Measurements from ENCODE around the gene TSPAN31.
"Not testable (repeated sequence)": the region's sequence is repeated elsewhere in the genome, so short reads cannot be mapped to it uniquely, and the experiment has no call there.

Gene TSPAN31

DNA sequence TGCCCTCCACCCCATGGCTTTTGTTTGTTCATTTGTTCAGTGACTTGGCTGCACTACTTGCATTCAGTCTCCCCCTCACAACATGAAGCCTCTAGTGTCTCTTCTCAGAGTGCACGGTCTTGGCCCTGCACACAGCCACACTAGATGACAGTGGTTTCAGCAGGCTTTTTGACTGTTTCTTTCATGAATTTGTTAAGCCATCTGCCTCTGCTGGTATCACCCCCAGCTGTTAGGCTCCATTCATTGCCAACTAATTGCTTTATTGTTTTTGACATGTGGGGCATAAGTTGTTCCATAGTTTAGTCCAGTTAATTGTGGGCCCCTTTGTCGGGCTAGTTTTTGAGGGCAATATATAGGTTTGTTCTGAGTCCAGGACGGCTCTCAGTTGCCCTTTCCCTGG lies 32.1 kb upstream of the TSPAN31 start (continued):
- TF ChIP-seq KLF17 (tag by site-specific recombination; IDR thresholded peaks at IDR 0.05) (no peak), ZNF658 (tag by site-specific recombination; IDR thresholded peaks at IDR 0.05) (no peak), ZNF48 (tag by site-specific recombination; IDR thresholded peaks at IDR 0.05) (no peak)
- TF ChIP-seq, protein P1, sequence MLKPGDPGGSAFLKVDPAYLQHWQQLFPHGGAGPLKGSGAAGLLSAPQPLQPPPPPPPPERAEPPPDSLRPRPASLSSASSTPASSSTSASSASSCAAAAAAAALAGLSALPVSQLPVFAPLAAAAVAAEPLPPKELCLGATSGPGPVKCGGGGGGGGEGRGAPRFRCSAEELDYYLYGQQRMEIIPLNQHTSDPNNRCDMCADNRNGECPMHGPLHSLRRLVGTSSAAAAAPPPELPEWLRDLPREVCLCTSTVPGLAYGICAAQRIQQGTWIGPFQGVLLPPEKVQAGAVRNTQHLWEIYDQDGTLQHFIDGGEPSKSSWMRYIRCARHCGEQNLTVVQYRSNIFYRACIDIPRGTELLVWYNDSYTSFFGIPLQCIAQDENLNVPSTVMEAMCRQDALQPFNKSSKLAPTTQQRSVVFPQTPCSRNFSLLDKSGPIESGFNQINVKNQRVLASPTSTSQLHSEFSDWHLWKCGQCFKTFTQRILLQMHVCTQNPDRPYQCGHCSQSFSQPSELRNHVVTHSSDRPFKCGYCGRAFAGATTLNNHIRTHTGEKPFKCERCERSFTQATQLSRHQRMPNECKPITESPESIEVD (tag by site-specific recombination; IDR thresholded peaks at IDR 0.05) = no peak

DNA sequence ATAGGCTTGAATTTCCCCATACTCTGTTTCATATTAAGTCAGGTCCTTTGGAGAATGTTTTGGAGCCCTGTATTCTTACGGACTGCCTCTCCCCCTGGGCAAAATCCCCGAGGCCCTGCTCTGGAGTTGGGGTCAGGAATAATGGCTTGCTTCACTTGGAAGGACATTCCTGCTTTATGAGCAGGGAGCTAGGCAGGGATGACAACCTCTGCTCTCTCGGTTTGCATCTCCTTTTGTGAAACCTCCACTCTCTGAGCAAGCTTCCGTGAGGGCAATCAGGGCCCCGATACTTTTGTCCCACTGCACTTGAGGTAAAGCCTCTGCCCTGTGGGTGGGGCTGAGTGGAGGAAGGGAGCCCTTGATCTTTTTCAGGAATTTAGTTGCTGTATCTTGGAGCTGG lies 31.6 kb upstream of the TSPAN31 start:
- no peak overlapping the region for H3K4me3 ChIP-seq (ENCODE audit: low read depth, low read length)
- ChIA-PET POLR2A (interaction anchor here (0.7 kb wide), 1 partner anchor 182 kb away, joined by 3 read pairs; no protein-coding TSS in a partner anchor), CTCF (interaction anchor here (0.7 to 1.8 kb wide), 4 partner anchors 13 to 130 kb away, joined by 3 to 8 read pairs (median 4); no protein-coding TSS in a partner anchor)
- H3K4me1 ChIP-seq (ENCODE audit: control insufficient read depth, insufficient read depth, low read length) = no peaks in the 10 kb centered on the region
- H3K36me3 ChIP-seq (ENCODE audit: control insufficient read depth in 2 of 2, insufficient read depth in 1 of 2, low read length in 2 of 2) = peaks cover 17 to 28% of the 10 kb centered on the region in 2 experiments; a peak in 2 of 3 replicates
- no peaks in the 10 kb centered on the region for H3K9me3 ChIP-seq (ENCODE audit: control insufficient read depth, insufficient read depth, low read depth, low read length)
- H3K27ac ChIP-seq (ENCODE audit: extremely low read depth, low read depth, low read length) = no peak overlapping the region
- TF ChIP-seq ZNF837 (tag by site-specific recombination; IDR thresholded peaks at IDR 0.05) = no peak

DNA sequence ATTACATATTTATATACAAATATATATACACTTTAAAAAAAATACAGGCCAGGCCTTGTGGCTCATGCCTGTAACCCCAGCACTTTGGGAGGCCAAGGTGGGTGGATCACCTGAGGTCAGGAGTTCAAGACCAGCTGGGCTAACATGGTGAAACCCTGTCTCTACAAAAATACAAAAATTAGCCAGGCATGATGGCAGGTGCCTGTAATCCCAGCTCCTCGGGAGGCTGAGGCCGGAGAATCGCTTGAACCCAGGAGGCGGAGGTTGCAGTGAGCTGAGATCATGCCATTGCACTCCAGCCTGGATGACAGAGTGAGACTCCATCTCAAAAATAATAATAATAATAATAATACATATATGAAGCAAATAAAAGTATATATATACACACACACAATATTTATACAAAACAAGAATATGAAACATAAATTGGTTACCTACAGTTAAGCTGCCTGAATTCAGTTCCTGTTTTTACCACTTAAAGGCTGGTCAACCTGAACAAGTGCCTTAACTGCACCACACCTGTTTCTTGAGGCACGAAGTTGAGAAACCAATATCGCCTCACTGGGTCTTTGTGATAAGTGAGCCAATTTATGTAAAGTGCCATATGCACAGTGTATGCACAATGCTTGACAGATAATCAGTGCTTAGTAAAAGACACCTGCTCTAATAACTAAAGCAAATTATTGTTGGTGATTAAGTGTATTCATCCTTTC lies 29.6 kb upstream of the TSPAN31 start:
- H3K36me3 ChIP-seq (ENCODE audit: control insufficient read depth in 2 of 2, insufficient read depth in 1 of 2, low read length in 2 of 2) = peaks cover 15 to 48% of the 10 kb centered on the region in 2 experiments; a peak in 2 of 3 replicates
- H3K4me3 ChIP-seq (ENCODE audit: low read depth, low read length); POLR2A ChIA-PET; H3K27ac ChIP-seq (ENCODE audit: extremely low read depth, low read depth, low read length); H3K4me1 ChIP-seq (ENCODE audit: control insufficient read depth, insufficient read depth, low read length); H3K9me3 ChIP-seq (ENCODE audit: control insufficient read depth, insufficient read depth, low read depth, low read length): not testable (repeated sequence)
- CTCF ChIA-PET = interaction anchor here (0.7 kb wide), 1 partner anchor 314 kb away, joined by 4 read pairs; no protein-coding TSS in a partner anchor

DNA sequence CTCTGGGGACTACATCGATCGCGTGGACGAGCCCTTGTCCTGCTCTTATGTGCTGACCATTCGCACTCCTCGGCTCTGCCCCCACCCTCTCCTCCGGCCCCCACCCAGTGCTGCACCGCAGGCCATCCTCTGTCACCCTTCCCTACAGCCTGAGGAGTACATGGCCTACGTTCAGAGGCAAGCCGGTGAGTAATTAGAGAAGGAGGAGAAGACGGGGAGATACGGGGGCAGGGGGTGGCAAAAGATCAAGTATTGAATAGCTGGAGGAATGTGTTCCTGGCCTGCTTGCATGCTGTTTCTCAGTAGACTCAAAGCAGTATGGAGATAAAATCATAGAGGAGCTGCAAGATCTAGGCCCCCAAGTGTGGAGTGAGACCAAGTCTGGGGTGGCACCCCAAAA lies 29.1 kb upstream of the TSPAN31 start:
- no peak overlapping the region for H3K27ac ChIP-seq (ENCODE audit: extremely low read depth, low read depth, low read length)
- H3K4me3 ChIP-seq (ENCODE audit: low read depth, low read length) = no peak overlapping the region
- ChIA-PET CTCF (interaction anchor here (0.7 to 1.9 kb wide), 2 partner anchors 11 to 315 kb away, joined by 4 to 7 read pairs; no protein-coding TSS in a partner anchor), POLR2A (no interaction called here)
- H3K4me1 ChIP-seq (ENCODE audit: control insufficient read depth, insufficient read depth, low read length) = no peaks in the 10 kb centered on the region
- peaks cover 12 to 54% of the 10 kb centered on the region in 2 experiments; a peak in 2 of 3 replicates for H3K36me3 ChIP-seq (ENCODE audit: control insufficient read depth in 2 of 2, insufficient read depth in 1 of 2, low read length in 2 of 2)
- TF ChIP-seq ZNF629 (tag by site-specific recombination; IDR thresholded peaks at IDR 0.05) = no peak
- no peak for TF ChIP-seq ZNF266 (tag by site-specific recombination; IDR thresholded peaks at IDR 0.05; ENCODE audit: low read depth)
- no peak for TF ChIP-seq ZNF600 (tag by site-specific recombination; IDR thresholded peaks at IDR 0.05)
- no peak for TF ChIP-seq ZNF621 (tag by site-specific recombination; IDR thresholded peaks at IDR 0.05)
- TF ChIP-seq REPIN1 (tag by site-specific recombination; IDR thresholded peaks at IDR 0.05; ENCODE audit: low read depth) = no peak
- TF ChIP-seq, protein P2, sequence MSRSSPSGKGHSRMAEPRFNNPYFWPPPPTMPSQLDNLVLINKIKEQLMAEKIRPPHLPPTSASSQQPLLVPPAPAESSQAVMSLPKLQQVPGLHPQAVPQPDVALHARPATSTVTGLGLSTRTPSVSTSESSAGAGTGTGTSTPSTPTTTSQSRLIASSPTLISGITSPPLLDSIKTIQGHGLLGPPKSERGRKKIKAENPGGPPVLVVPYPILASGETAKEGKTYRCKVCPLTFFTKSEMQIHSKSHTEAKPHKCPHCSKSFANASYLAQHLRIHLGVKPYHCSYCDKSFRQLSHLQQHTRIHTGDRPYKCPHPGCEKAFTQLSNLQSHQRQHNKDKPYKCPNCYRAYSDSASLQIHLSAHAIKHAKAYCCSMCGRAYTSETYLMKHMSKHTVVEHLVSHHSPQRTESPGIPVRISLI (tag by site-specific recombination; IDR thresholded peaks at IDR 0.05) = no peak
- no peak for TF ChIP-seq ZBTB21 (tag by site-specific recombination; IDR thresholded peaks at IDR 0.05)
- TF ChIP-seq ZBTB1 (tag by site-specific recombination; IDR thresholded peaks at IDR 0.05) = no peak
- TF ChIP-seq ZNF2 (tag by site-specific recombination; IDR thresholded peaks at IDR 0.05) = no peak
- TF ChIP-seq, protein P3, sequence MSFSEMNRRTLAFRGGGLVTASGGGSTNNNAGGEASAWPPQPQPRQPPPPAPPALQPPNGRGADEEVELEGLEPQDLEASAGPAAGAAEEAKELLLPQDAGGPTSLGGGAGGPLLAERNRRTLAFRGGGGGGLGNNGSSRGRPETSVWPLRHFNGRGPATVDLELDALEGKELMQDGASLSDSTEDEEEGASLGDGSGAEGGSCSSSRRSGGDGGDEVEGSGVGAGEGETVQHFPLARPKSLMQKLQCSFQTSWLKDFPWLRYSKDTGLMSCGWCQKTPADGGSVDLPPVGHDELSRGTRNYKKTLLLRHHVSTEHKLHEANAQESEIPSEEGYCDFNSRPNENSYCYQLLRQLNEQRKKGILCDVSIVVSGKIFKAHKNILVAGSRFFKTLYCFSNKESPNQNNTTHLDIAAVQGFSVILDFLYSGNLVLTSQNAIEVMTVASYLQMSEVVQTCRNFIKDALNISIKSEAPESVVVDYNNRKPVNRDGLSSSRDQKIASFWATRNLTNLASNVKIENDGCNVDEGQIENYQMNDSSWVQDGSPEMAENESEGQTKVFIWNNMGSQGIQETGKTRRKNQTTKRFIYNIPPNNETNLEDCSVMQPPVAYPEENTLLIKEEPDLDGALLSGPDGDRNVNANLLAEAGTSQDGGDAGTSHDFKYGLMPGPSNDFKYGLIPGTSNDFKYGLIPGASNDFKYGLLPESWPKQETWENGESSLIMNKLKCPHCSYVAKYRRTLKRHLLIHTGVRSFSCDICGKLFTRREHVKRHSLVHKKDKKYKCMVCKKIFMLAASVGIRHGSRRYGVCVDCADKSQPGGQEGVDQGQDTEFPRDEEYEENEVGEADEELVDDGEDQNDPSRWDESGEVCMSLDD (tag by site-specific recombination; IDR thresholded peaks at IDR 0.05) = no peak
- TF ChIP-seq ZIC2 (tag by site-specific recombination; IDR thresholded peaks at IDR 0.05) = no peak
- no peak for TF ChIP-seq SETDB1 (IDR thresholded peaks at IDR 0.05; ENCODE audit: insufficient read length, low read length)
- no peak for TF ChIP-seq ZNF16 (tag by site-specific recombination; IDR thresholded peaks at IDR 0.05; ENCODE audit: low read depth)
- TF ChIP-seq ZNF654 (tag by site-specific recombination; IDR thresholded peaks at IDR 0.05; ENCODE audit: low read depth) = no peak
- TF ChIP-seq ZNF549 (tag by site-specific recombination; IDR thresholded peaks at IDR 0.05) = no peak
- TF ChIP-seq, protein P4, sequence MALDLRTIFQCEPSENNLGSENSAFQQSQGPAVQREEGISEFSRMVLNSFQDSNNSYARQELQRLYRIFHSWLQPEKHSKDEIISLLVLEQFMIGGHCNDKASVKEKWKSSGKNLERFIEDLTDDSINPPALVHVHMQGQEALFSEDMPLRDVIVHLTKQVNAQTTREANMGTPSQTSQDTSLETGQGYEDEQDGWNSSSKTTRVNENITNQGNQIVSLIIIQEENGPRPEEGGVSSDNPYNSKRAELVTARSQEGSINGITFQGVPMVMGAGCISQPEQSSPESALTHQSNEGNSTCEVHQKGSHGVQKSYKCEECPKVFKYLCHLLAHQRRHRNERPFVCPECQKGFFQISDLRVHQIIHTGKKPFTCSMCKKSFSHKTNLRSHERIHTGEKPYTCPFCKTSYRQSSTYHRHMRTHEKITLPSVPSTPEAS (tag by site-specific recombination; IDR thresholded peaks at IDR 0.05) = no peak
- no peaks in the 10 kb centered on the region for H3K9me3 ChIP-seq (ENCODE audit: control insufficient read depth, insufficient read depth, low read depth, low read length)
